HepG2 (cell line): Measurements from ENCODE around the gene KCTD21. TPM values are rescaled to one million over a fixed set of nuclear protein-coding genes. Genes with fewer than 3 reads are reported as not detected.

Experiments
- ATAC-seq: fragments of 200-7000 bp; cut with Tn5 transposase; 3 replicates; pipeline ENCODE4 v1.9.1; 2020; ENCODE audit warnings: mild to moderate bottlenecking, moderate library complexity
- BruUV-seq: library from RNA; stranded (reverse); fragments of 400-500 nt; replicated peaks from 2 replicates; lab custom pipeline; 2021; lab: Mats Ljungman, UMichigan
- CTCF ChIA-PET: fragments of 300-600 bp; formaldehyde crosslinking; extraction: SDS; loops from one replicate; lab custom pipeline; 2021; ENCODE audit warnings: low total read pairs, inconsistent platforms, low intra/inter-chr PET ratio; lab: Yijun Ruan, JAX
- POLR2A ChIA-PET: fragments of 350-600 bp; sonication (Branson Sonifier 250); formaldehyde crosslinking; loops from one replicate; lab custom pipeline; 2020; ENCODE audit warnings: antibody characterized with exemption, inconsistent platforms; lab: Yijun Ruan, JAX
- DNase-seq: peaks from one replicate; pipeline ENCODE4 v3.0.0-alpha.2; 2015; ENCODE audit warnings: low spot score
- FAIRE-seq: peaks from 3 replicates; lab custom pipeline; 2011; peaks lifted over from hg19 to GRCh38; lab: Jason Lieb, UNC
- H2AFZ ChIP-seq: one replicate; pipeline ENCODE4 v1.6.1; 2011; ENCODE audit warnings: low read length, inconsistent platforms
- H3K27ac ChIP-seq: fragments of 300-600 bp; 3 replicates; pipeline ENCODE4 v1.8.0; 2011; ENCODE audit warnings: mixed run types, mild to moderate bottlenecking, mixed read lengths, low read length, inconsistent platforms; ENCODE audit not compliant: insufficient read depth; ENCODE audit errors: extremely low read length
- H3K27me3 ChIP-seq, 2 experiments: fragments of 200-600 bp in 1 of 2; 2 replicates in 1 of 2; 3 replicates in 1 of 2; pipeline versions ENCODE4 v1.6.0 to v1.8.0; 2011; ENCODE audit warnings: low read length in 2 of 2, mild to moderate bottlenecking in 2 of 2, moderate library complexity in 2 of 2, inconsistent platforms in 1 of 2; ENCODE audit not compliant: insufficient read depth in 2 of 2, control insufficient read depth in 1 of 2
- H3K36me3 ChIP-seq, 2 experiments: fragments of 200-600 bp in 1 of 2; replicated peaks in 1 of 2; 2 replicates in 1 of 2; 3 replicates in 1 of 2; pipeline versions ENCODE4 v1.5.1 to v1.8.0; 2011; ENCODE audit warnings: low read length in 2 of 2, inconsistent platforms in 1 of 2; ENCODE audit not compliant: insufficient read depth in 2 of 2, control insufficient read depth in 1 of 2
- H3K4me1 ChIP-seq: 2 replicates; pipeline ENCODE4 v1.5.1; 2012; ENCODE audit warnings: low read length, inconsistent platforms; ENCODE audit not compliant: insufficient read depth
- H3K4me2 ChIP-seq: 2 replicates; pipeline ENCODE4 v1.6.0; 2011; ENCODE audit warnings: low read depth, low read length, inconsistent platforms
- H3K4me3 ChIP-seq, 3 experiments: fragments of 200-600 bp in 1 of 3; sonication (generic), shearing (Covaris generic) in 1 of 3; replicated peaks in 1 of 3; 2 replicates each; pipeline ENCODE4 v1.5.1; 2011 to 2016; ENCODE audit warnings: low read length in 3 of 3, inconsistent platforms in 2 of 3, low read depth in 2 of 3, mild to moderate bottlenecking in 2 of 3, control low read depth in 1 of 3, mixed read lengths in 1 of 3; ENCODE audit not compliant: insufficient read depth in 1 of 3
- H3K79me2 ChIP-seq: one replicate; pipeline ENCODE4 v1.6.1; 2011; ENCODE audit warnings: low read length, inconsistent platforms; ENCODE audit not compliant: insufficient read depth
- H3K9ac ChIP-seq: 2 replicates; pipeline ENCODE4 v1.6.0; 2011; ENCODE audit warnings: mild to moderate bottlenecking, low read depth, low read length, inconsistent platforms; ENCODE audit not compliant: insufficient read depth
- H3K9me3 ChIP-seq: 2 replicates; pipeline ENCODE4 v1.5.1; 2012; ENCODE audit warnings: mild to moderate bottlenecking, low read length
- H4K20me1 ChIP-seq: 2 replicates; pipeline ENCODE4 v1.6.0; 2011; ENCODE audit warnings: inconsistent platforms, mild to moderate bottlenecking, low read length, moderate library complexity; ENCODE audit not compliant: insufficient read depth
- HOMEZ ChIP-seq: IDR thresholded peaks from 2 replicates; pipeline ENCODE4 v1.6.1; 2016; ENCODE audit warnings: low read depth
- MAX ChIP-seq: IDR thresholded peaks from 2 replicates; pipeline ENCODE4 v1.6.1; 2012; ENCODE audit warnings: inconsistent platforms
- MTA3 ChIP-seq: sonication (generic); formaldehyde crosslinking; IDR thresholded peaks from 2 replicates; pipeline ENCODE4 v1.4.0; 2020; ENCODE audit warnings: missing genetic modification reagents
- RNF2 ChIP-seq: fragments of 450-650 bp; conservative IDR thresholded peaks from 2 replicates; pipeline ENCODE4 v1.6.1; 2016; ENCODE audit warnings: low read depth
- SAP130 ChIP-seq: IDR thresholded peaks from 2 replicates; pipeline ENCODE4 v1.6.1; 2016; ENCODE audit warnings: low read depth
- SPEN ChIP-seq: sonication (generic); formaldehyde crosslinking; IDR thresholded peaks from 2 replicates; pipeline ENCODE4 v1.5.1; 2020; ENCODE audit warnings: low read depth, mild to moderate bottlenecking, missing genetic modification reagents
- TERF1 ChIP-seq: sonication (generic); formaldehyde crosslinking; IDR thresholded peaks from 2 replicates; pipeline ENCODE4 v1.8.0; 2022; ENCODE audit warnings: mild to moderate bottlenecking, missing genetic modification reagents, moderate library complexity
- THAP9 ChIP-seq: sonication (generic); formaldehyde crosslinking; IDR thresholded peaks from 2 replicates; pipeline ENCODE4; 2020; ENCODE audit warnings: missing genetic modification reagents, mild to moderate bottlenecking, borderline replicate concordance
- ZHX1 ChIP-seq: sonication (generic); formaldehyde crosslinking; IDR thresholded peaks from 2 replicates; pipeline ENCODE4 v1.8.1; 2022; ENCODE audit warnings: low read depth, mild to moderate bottlenecking, missing genetic modification reagents
- ZNF121 ChIP-seq: sonication (generic); formaldehyde crosslinking; IDR thresholded peaks from 2 replicates; pipeline ENCODE4 v1.5.0; 2020; ENCODE audit warnings: mild to moderate bottlenecking, missing genetic modification reagents
- ZNF292 ChIP-seq: sonication (generic); formaldehyde crosslinking; IDR thresholded peaks from 2 replicates; pipeline ENCODE4 v1.8.1; 2022; ENCODE audit warnings: mild to moderate bottlenecking, low read depth, missing genetic modification reagents, borderline replicate concordance
- ZNF724P ChIP-seq: sonication (generic); formaldehyde crosslinking; IDR thresholded peaks from 2 replicates; pipeline ENCODE4 v1.8.0; 2022; ENCODE audit warnings: missing genetic modification reagents, borderline replicate concordance
- ZSCAN30 ChIP-seq: sonication (generic); formaldehyde crosslinking; IDR thresholded peaks from 2 replicates; pipeline ENCODE4 v1.5.0; 2020; ENCODE audit warnings: mild to moderate bottlenecking, missing genetic modification reagents
- WGBS: methylation state at CpG from one replicate; pipeline ENCODE4 v1.1.6; 2017; ENCODE audit warnings: low lambda C conversion rate; 5-methylcytosine and 5-hydroxymethylcytosine counted together
- in situ Hi-C: cut with HindIII; loops from 2 replicates; pipeline ENCODE4 v1.10.0; 2017; ENCODE audit warnings: low pct_unique_long_range_greater_than_20kb; ENCODE audit not compliant: extremely low pct_ligation_motif_present
- intact Hi-C: fragments of 100-400 bp; cut with micrococcal nuclease; formaldehyde crosslinking; loops from one replicate; pipeline ENCODE4 v1.10.0; 2022; ENCODE audit not compliant: unreplicated experiment
- polyA plus RNA-seq, 8 experiments: library from polyadenylated mRNA; depleted of rRNA in 3 of 8; stranded (reverse) in 7 of 8; unstranded in 1 of 8; fragments of >200 nt; fragmentation: Illumina TruSeq in 4 of 8; extraction: Trizol in 4 of 8; gene quantifications; 2 replicates each; pipeline versions ENCODE4 v1.2.1 to v1.2.3, GENCODE V29; 2011 to 2016; ENCODE audit warnings: low read depth in 4 of 8, missing spikeins in 1 of 8, mixed read lengths in 1 of 8; ENCODE audit not compliant: insufficient read depth in 1 of 8
- total RNA-seq, 5 experiments: library from RNA; depleted of rRNA; stranded (reverse); fragments of >200 nt; fragmentation: Illumina TruSeq; extraction: Trizol; gene quantifications; 2 replicates each; pipeline ENCODE4 v1.2.3, GENCODE V29; 2016; ENCODE audit warnings: low read depth in 1 of 5

KCTD21 gene
- total and polyA plus RNA-seq, 2 of the 13 experiments (the other 11 are each of a cell fraction or from before 2014, with no cell fraction given), result 3.1 to 13.5 TPM

- TF ChIP-seq ZHX1 (CRISPR knock-in tag), result no peak
- TF ChIP-seq THAP9 (CRISPR knock-in tag), result no peak
These were observed 1.9 kb upstream of the KCTD21 start (continued) for GRCh38 chr11:78190374-78190773.

GRCh38 chr11:78189851-78190250 lies 1.4 kb upstream of the KCTD21 start:
- ChIA-PET POLR2A (interaction anchor here (0.7 to 3.9 kb wide), 5 partner anchors 19 to 149 kb away, joined by 3 to 37 read pairs (median 3); partner anchors contain the start of gene ALG8), CTCF (no interaction called here)
- no peaks in the 10 kb centered on the region; a peak in 1 of 5 replicates for H3K27me3 ChIP-seq
- ATAC-seq, result no peak
- H3K79me2 ChIP-seq, result peaks cover 13% of the 10 kb centered on the region
- BruUV-seq, result no TSS peak
- H4K20me1 ChIP-seq, result no peaks in the 10 kb centered on the region
- FAIRE-seq, result no peak
- H3K9me3 ChIP-seq, result no peaks in the 10 kb centered on the region
- peak overlapping the region; percentile 86 for H3K4me2 ChIP-seq
- peaks cover 86% of the 10 kb centered on the region for H3K4me1 ChIP-seq
- H3K27ac ChIP-seq, result no peak overlapping the region
- intact Hi-C loops, result loop anchor here (2.0 to 5.0 kb wide), 2 partner anchors 13 to 113 kb away; partner anchors contain the start of gene NDUFC2
- H2AFZ ChIP-seq, result no peak overlapping the region
- in situ Hi-C loops, result loop anchor here (5.0 kb wide), 1 partner anchor 48 kb away; no protein-coding TSS in a partner anchor
- peak overlapping the region; percentile 64; the same call in 1 of the 2 replicates for H3K9ac ChIP-seq
- no peak for DNase-seq
- peak overlapping the region; percentile 78 to 96 (median 86); a peak in 5 of 6 replicates for H3K4me3 ChIP-seq
- WGBS, result 0% methylated on average over 3 of the region's 3 CpGs
- H3K36me3 ChIP-seq, result no peaks in the 10 kb centered on the region
- 0 out of 2 replicates have a peak, but pooled peaks have one; percentile 9 for TF ChIP-seq ZNF292 (CRISPR knock-in tag)
- TF ChIP-seq SPEN (CRISPR knock-in tag), result no peak
- TF ChIP-seq SAP130 (CRISPR knock-in tag), result no peak; the same call in 1 of the 2 replicates
- TF ChIP-seq HOMEZ (CRISPR knock-in tag), result no peak
- no peak for TF ChIP-seq ZNF724P (CRISPR knock-in tag)
- TF ChIP-seq TERF1, result no peak
- no peak for TF ChIP-seq ZSCAN30 (CRISPR knock-in tag)
- no peak for TF ChIP-seq MTA3
- TF ChIP-seq RNF2, result no peak
- TF ChIP-seq ZNF121 (CRISPR knock-in tag), result no peak
- 0 out of 2 replicates have a peak, but pooled peaks have one; percentile 21 for TF ChIP-seq MAX
